HEK293T (cell line): ENCODE data around the gene TMC8.

Experiments used
- FOXM1 ChIP-seq: fragments of 450-650 bp; IDR thresholded peaks from 2 replicates; pipeline ENCODE4 v1.6.1; 2017; ENCODE audit warnings: mild to moderate bottlenecking, borderline replicate concordance
- HDGF ChIP-seq: fragments of 450-650 bp; IDR thresholded peaks from 2 replicates; pipeline ENCODE4 v1.6.1; 2017; ENCODE audit warnings: antibody characterized with exemption, borderline replicate concordance
- NFRKB ChIP-seq: fragments of 450-650 bp; IDR thresholded peaks from 2 replicates; pipeline ENCODE4 v1.6.1; 2016; ENCODE audit warnings: mild to moderate bottlenecking, moderate library complexity
- TARDBP ChIP-seq: fragments of 450-650 bp; IDR thresholded peaks from 2 replicates; pipeline ENCODE4 v1.6.1; 2016

- TF ChIP-seq NFRKB (no peak), FOXM1 (no peak), TARDBP (no peak), HDGF (no peak)
Measured at GRCh38 chr17:78138204-78139060, 7.9 kb downstream of the TMC8 start.
